LNCAP (cell line): Measurements from ENCODE around the gene PRRX2.

Source experiments
- TF ChIP-seq, protein P1 (sequence below): fragments of 450-650 bp; IDR thresholded peaks from 2 replicates; pipeline ENCODE4 v1.5.1; 2017; ENCODE audit warnings: mild to moderate bottlenecking

The PRRX2 gene

GRCh38 chr9:129768486-129768885 lies 103.0 kb downstream of the PRRX2 start:
- TF ChIP-seq, protein P1, sequence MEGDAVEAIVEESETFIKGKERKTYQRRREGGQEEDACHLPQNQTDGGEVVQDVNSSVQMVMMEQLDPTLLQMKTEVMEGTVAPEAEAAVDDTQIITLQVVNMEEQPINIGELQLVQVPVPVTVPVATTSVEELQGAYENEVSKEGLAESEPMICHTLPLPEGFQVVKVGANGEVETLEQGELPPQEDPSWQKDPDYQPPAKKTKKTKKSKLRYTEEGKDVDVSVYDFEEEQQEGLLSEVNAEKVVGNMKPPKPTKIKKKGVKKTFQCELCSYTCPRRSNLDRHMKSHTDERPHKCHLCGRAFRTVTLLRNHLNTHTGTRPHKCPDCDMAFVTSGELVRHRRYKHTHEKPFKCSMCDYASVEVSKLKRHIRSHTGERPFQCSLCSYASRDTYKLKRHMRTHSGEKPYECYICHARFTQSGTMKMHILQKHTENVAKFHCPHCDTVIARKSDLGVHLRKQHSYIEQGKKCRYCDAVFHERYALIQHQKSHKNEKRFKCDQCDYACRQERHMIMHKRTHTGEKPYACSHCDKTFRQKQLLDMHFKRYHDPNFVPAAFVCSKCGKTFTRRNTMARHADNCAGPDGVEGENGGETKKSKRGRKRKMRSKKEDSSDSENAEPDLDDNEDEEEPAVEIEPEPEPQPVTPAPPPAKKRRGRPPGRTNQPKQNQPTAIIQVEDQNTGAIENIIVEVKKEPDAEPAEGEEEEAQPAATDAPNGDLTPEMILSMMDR, result no peak

DNA sequence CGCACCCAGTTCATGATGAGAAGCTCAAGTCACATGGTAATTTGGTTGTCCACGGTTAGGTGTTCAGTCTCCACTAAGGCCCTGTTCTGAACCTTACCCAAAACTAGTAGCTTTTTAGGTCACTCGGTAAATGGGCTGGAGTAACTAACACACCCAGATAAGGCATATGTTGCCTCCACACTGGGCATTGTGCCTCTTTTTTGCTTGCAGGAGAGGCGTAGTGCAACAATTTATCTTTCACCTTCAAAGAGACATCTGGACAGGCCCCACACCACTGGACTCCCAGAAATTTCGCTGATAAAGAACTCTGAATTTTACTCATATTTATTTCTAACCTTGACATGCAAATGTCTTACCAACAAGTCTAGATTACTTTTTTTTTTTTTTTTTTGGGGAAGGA lies 104.2 kb downstream of the PRRX2 start:
- TF ChIP-seq, protein P1, result no peak

- TF ChIP-seq, protein P1, result no peak
Observed at GRCh38 chr9:129770741-129771140, 105.3 kb downstream of the PRRX2 start.
